Stromal cell of bone marrow (primary cell): ENCODE data around the gene BICC1.

Experiments
- DNase-seq: peaks from one replicate; pipeline ENCODE4 v3.0.0-alpha.2; 2012; ENCODE audit warnings: low read depth

Gene BICC1, protein sequence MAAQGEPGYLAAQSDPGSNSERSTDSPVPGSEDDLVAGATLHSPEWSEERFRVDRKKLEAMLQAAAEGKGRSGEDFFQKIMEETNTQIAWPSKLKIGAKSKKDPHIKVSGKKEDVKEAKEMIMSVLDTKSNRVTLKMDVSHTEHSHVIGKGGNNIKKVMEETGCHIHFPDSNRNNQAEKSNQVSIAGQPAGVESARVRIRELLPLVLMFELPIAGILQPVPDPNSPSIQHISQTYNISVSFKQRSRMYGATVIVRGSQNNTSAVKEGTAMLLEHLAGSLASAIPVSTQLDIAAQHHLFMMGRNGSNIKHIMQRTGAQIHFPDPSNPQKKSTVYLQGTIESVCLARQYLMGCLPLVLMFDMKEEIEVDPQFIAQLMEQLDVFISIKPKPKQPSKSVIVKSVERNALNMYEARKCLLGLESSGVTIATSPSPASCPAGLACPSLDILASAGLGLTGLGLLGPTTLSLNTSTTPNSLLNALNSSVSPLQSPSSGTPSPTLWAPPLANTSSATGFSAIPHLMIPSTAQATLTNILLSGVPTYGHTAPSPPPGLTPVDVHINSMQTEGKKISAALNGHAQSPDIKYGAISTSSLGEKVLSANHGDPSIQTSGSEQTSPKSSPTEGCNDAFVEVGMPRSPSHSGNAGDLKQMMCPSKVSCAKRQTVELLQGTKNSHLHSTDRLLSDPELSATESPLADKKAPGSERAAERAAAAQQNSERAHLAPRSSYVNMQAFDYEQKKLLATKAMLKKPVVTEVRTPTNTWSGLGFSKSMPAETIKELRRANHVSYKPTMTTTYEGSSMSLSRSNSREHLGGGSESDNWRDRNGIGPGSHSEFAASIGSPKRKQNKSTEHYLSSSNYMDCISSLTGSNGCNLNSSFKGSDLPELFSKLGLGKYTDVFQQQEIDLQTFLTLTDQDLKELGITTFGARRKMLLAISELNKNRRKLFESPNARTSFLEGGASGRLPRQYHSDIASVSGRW

GRCh38 chr10:58512491-58513187 lies at the start of gene BICC1:
Gene BICC1, plus strand, starts transcription at chr10:58512872. Its CDS starts 272 bp downstream, at chr10:58513144.
- DNase-seq: peak; percentile 36

- no peak for DNase-seq
Measured at GRCh38 chr10:58464956-58465355, 47.7 kb upstream of the BICC1 start.

DNA sequence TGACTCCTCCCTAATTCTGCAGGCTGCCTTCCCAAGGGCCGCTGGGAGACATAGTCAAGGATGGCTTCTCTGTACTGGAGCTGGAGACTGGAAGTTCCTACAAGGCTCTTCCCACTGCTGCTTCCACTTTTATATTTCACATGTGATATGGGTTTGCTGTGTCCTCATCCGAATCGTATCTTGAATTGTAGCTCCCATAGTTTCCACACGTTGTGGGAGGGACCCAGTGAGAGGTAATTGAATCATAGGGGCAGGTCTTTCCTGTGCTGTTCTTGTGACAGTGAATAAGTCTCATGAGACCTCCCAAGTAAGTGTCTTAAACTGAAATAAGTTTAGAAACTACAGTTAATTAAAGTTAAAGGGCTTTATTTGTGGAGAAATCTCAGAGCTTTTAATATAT lies 47.0 kb upstream of the BICC1 start:
- DNase-seq: no peak

GRCh38 chr10:58467931-58468635 lies 44.6 kb upstream of the BICC1 start:
- DNase-seq: no peak

DNA sequence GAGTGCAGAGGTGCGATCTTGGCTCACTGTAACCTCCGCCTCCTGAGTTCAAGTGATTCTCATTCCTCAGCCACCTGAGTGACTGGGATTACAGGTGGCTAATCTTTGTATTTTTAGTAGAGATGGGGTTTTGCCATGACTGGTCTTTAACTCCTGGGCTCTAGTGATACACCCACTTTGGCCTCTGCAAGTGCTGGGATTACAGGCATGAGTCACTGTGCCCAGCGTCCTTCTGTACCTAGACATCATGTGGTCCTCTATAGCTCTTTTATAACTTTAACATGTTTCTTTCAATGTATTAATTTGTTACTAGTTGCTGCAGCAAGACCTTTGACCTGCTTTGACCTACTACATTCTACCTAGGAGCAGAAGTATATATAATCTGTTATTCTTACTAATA lies 38.7 kb upstream of the BICC1 start:
- no peak for DNase-seq

- peak; percentile 86 for DNase-seq
Measured at GRCh38 chr10:58475322-58476277, 37.1 kb upstream of the BICC1 start.

DNA sequence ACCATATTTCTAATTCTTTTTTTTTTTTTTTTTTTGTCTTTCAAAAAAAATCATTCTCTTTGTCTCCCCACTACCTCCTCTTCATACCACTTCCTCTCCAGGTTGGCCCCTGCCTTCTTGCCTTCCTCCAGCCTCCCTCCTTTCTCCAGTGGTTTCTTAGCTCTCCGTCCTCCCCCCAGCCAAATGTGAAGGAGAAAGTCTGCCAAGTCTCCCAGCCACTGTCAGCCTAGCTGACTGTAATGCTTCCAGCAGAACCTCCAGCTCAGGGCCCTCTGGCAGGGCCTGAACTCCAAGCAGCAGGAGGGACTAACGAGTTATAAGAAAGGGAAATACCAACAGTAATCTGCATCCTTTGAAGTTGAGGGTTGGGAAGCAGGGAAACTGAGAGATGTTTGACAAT lies 35.5 kb upstream of the BICC1 start:
- DNase-seq: peak; percentile 57

GRCh38 chr10:58477902-58478301 lies 34.8 kb upstream of the BICC1 start:
- DNase-seq: no peak

DNA sequence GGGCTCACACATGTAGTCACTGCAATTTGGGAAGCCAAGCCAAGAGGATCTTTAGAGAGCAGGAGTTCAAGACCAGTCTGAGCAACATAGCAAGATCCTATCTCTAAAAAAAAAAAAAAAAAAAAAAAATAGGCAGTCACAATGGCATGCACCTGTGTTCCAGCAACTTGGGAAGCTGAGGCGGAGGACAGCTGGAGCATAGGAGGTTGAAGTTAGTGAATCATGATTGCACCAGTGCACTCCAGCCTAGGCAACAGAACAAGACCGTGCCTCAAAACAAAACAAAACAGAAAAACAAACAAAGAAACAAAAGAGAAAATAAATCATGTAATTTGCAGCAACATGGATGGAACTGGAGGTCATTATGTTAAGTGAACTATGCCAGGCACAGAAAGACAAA lies 33.6 kb upstream of the BICC1 start:
- DNase-seq: no peak

DNA sequence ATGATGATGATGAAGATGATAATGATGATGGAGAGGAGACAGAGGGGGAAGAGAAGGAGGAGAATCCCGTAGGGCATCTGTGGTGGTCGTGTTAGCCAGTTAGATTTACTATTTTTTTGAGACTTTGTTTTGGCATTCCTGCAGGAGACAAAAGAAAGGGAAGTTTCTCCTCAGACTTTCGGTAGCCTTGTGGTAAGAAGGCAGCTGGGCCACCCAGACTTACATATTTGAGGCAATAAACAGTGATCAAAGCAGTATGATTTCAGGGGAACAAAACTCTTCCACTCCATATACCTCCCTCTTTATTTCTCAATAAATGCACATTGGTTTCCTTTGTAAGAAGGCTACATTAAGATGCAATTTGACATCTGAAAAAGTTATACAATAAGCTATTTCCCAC lies 32.4 kb upstream of the BICC1 start:
- DNase-seq: no peak

GRCh38 chr10:58481569-58482109 lies 31.0 kb upstream of the BICC1 start:
- no peak for DNase-seq

DNA sequence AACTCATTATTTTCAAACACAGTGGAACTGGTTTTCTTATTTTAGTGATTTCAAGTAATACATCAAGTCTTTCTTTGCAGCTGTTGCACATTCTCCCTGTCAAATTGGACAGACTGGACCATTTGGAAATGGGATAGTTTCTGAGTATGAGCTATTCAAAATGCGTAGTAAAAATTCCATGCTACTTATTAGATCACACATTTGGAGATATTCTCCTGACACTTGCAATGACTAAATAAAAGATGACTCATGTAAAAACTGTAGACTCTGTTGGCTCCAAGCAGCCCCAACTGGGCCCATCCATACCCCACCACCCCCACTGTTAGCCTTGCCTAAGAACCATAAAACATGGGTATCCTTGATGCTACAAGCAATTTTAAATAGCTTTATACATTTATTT lies 25.9 kb upstream of the BICC1 start:
- no peak for DNase-seq

- DNase-seq: peak; percentile 80
Measured at GRCh38 chr10:58488921-58489320, 23.8 kb upstream of the BICC1 start.

DNA sequence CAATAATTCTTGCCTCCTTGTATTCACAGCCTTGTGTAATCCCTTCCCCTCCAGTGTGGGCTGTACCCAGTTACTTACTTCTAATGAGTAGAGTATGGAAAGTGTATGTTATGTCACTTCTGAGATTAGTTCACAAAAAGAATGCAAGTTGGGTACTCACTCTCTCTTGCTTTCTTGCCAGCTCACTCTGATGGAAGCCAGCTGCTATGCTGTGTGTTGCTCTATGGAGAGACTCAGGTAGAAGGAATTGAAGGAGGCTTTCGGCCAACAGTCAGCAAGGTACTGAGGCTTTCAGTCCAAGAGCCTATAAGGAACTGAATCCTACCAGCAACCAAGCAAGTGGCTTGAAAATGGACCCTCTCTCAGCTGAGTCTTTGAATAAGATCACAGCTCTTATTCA lies 9.7 kb upstream of the BICC1 start:
- no peak for DNase-seq

- DNase-seq: no peak
Measured at GRCh38 chr10:58508316-58508715, 4.4 kb upstream of the BICC1 start.

DNA sequence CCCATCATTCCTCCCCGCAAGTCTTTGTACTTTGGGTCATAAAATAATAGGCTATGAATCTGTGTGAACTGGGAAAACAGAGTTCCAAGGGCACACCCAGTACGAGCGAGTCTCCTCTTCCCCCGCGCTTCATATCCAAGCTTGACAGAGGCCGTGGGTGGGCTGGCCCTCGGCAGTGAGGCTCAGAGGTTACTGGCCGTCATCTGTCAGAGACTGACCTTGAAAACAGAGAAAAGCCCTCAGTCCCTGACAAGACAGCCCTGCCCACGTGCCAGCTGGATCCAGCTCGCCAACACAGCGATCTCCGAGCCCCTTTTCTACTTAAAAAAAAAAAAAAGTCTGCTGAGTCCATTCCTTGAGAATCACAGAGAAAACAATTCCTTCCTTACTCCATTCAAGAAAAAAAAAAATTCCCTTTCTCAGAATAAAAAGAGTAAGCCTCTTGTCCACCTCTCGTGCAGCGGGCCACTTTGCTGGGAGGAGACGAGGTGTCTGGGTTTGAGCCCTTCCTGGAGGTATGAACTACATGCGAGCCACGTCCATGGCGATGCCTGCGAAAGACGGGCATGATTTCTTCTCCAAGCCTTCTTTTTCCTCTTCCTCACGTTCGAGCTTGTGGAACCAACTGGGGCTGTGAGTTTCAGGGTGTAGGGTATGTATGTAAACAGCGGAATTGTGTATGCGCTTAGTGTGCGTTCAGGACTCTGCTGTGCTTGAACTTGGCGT lies 744 bp upstream of the BICC1 start:
- DNase-seq: no peak

DNA sequence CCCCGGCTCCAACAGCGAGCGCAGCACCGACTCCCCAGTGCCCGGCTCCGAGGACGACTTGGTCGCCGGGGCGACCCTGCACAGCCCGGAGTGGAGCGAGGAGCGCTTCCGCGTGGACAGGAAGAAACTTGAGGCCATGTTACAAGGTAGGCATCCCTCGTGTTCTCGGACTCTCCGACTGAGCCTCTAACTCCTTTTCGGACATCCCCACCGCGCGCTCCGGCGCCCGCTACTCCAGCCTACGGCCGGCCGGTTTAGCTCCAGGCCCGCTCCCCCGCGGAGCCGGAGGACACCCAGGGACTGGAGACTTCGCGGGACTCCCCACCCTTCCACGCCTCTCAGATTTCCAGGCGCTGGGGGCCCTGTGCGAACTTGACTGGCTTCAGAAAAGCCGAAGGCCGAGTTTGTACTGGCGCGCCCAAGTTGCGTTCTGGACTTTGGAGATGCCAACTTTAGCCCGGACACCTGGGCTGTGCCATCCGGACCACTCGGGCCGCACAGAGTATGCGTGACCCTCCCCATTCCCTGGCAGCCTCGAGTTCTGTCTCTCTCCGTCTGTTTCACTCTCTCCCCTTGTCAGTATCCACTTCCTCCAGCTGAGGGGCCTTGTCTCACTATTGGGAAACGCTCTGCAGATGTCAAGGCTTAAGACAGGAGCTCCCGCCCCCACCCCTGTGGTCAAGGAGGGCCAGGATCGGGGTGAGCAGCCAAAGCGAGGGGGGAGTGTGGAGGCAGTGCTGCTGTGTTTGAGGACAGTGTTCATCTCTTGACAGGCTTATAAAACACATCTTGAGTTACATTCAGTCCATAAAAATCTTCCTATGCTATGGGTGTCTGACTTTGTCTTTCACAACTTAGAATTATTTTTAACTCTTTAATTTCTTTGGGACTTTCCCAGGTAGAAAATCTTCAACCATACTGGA lies 777 bp downstream of the BICC1 start:
- peak; percentile 64 for DNase-seq

DNA sequence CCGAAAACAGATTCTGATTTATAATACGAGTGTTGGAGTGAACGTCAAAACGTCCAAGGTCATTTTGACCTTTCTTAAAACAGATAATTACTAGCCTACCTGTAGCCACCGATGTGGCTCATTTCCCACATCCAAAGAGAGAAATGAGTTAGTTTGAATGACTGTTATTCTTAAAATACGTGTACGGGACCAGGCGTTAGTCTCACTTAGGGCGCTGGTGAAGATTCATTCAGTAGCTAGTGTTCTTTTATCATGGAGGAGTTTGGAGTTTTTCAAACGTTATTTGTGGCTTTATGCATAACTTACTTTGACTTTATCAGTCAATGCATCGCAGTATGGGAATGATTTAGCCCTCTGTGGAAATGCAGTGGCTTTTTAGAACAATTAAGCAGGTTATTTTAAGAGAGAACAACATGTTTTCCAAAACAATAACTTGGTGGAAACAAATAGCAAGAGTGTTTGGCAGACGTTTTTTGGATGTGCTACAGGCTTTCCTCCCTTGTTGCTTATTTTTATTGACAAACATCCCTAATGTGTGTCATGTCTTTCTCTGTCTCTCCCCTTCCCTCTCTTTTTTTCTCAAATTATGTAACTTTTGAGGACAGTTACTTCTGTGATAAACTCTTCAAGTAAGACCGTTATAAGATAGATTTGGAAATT lies 1.6 kb downstream of the BICC1 start:
- no peak for DNase-seq
